HepG2 (cell line): ENCODE data around the gene ZNF524. TPM values are rescaled to one million over a fixed set of nuclear protein-coding genes. Genes with fewer than 3 reads are reported as not detected.

Experiments used
- CEBPB ChIP-seq: IDR thresholded peaks from 2 replicates; pipeline ENCODE4 v1.6.1; 2011; ENCODE audit warnings: low read depth, low read length, improper control_type of control experiment, borderline replicate concordance
- CEBPG ChIP-seq: IDR thresholded peaks from 2 replicates; pipeline ENCODE4 v1.6.1; 2016
- ELF3 ChIP-seq: IDR thresholded peaks from 2 replicates; pipeline ENCODE4 v1.6.1; 2016; ENCODE audit warnings: missing genetic modification reagents, missing compliant biosample characterization
- HMGXB4 ChIP-seq, 2 experiments: sonication (generic) in 1 of 2; formaldehyde crosslinking in 1 of 2; IDR thresholded peaks; 2 replicates each; pipeline versions ENCODE4 v1.4.0 to v1.6.1; 2018 to 2020; ENCODE audit warnings: missing genetic modification reagents in 2 of 2, borderline replicate concordance in 1 of 2, low read depth in 1 of 2, mild to moderate bottlenecking in 1 of 2, missing biosample characterization in 1 of 2
- KDM3A ChIP-seq: IDR thresholded peaks from 2 replicates; pipeline ENCODE4 v1.6.1; 2018; ENCODE audit warnings: low read depth, missing compliant biosample characterization
- MAFF ChIP-seq: IDR thresholded peaks from 2 replicates; pipeline ENCODE4 v1.6.1; 2011; ENCODE audit warnings: low read depth, low read length, improper control_type of control experiment
- MBNL3 ChIP-seq: fragments of 250-450 bp; sonication (Bioruptor Pico); conservative IDR thresholded peaks from 2 replicates; pipeline ENCODE4 v1.8.0; 2022; ENCODE audit warnings: mild to moderate bottlenecking, inconsistent platforms
- MIER3 ChIP-seq: IDR thresholded peaks from 2 replicates; pipeline ENCODE4 v1.6.1; 2016; ENCODE audit warnings: missing compliant biosample characterization, borderline replicate concordance
- NFKBIZ ChIP-seq: IDR thresholded peaks from 2 replicates; pipeline ENCODE4 v1.6.1; 2018; ENCODE audit warnings: missing genetic modification reagents, missing compliant biosample characterization
- PHF21A ChIP-seq: sonication (generic); formaldehyde crosslinking; IDR thresholded peaks from 2 replicates; pipeline ENCODE4 v1.5.0; 2020; ENCODE audit warnings: mild to moderate bottlenecking, missing genetic modification reagents
- SCMH1 ChIP-seq: sonication (generic); formaldehyde crosslinking; IDR thresholded peaks from 2 replicates; pipeline ENCODE4 v1.9.0; 2021; ENCODE audit warnings: missing genetic modification reagents, mild to moderate bottlenecking, borderline replicate concordance
- TEAD3 ChIP-seq: optimal IDR thresholded peaks from 2 replicates; pipeline ENCODE3; 2016; ENCODE audit warnings: borderline replicate concordance
- ZNF460 ChIP-seq: sonication (generic); formaldehyde crosslinking; IDR thresholded peaks from 2 replicates; pipeline ENCODE4 v1.5.1; 2020; ENCODE audit warnings: missing genetic modification reagents, mild to moderate bottlenecking, borderline replicate concordance
- polyA plus RNA-seq, 8 experiments: library from polyadenylated mRNA; depleted of rRNA in 3 of 8; stranded (reverse) in 7 of 8; unstranded in 1 of 8; fragments of >200 nt; fragmentation: Illumina TruSeq in 4 of 8; extraction: Trizol in 4 of 8; gene quantifications; 2 replicates each; pipeline versions ENCODE4 v1.2.1 to v1.2.3, GENCODE V29; 2011 to 2016; ENCODE audit warnings: low read depth in 4 of 8, missing spikeins in 1 of 8, mixed read lengths in 1 of 8; ENCODE audit not compliant: insufficient read depth in 1 of 8
- total RNA-seq, 5 experiments: library from RNA; depleted of rRNA; stranded (reverse); fragments of >200 nt; fragmentation: Illumina TruSeq; extraction: Trizol; gene quantifications; 2 replicates each; pipeline ENCODE4 v1.2.3, GENCODE V29; 2016; ENCODE audit warnings: low read depth in 1 of 5
- TF ChIP-seq, protein P1 (sequence below): sonication (generic); formaldehyde crosslinking; IDR thresholded peaks from 2 replicates; pipeline ENCODE4 v1.4.0; 2020; ENCODE audit warnings: missing genetic modification reagents
- TF ChIP-seq, protein P2 (sequence below): sonication (generic); formaldehyde crosslinking; IDR thresholded peaks from 2 replicates; pipeline ENCODE4 v1.9.0; 2021; ENCODE audit warnings: missing genetic modification reagents, borderline replicate concordance
- TF ChIP-seq, protein P3 (sequence below): sonication (generic); formaldehyde crosslinking; IDR thresholded peaks from 2 replicates; pipeline ENCODE4 v1.8.0; 2022; ENCODE audit warnings: mild to moderate bottlenecking, missing genetic modification reagents, borderline replicate concordance
- TF ChIP-seq, protein P4 (sequence below): sonication (generic); formaldehyde crosslinking; IDR thresholded peaks from 2 replicates; pipeline ENCODE4 v1.8.1; 2023; ENCODE audit warnings: mild to moderate bottlenecking, missing genetic modification reagents

The ZNF524 gene
- total and polyA plus RNA-seq, 2 of the 13 experiments (the other 11 are each of a cell fraction or from before 2014, with no cell fraction given): 3.2 to 4.6 TPM

DNA sequence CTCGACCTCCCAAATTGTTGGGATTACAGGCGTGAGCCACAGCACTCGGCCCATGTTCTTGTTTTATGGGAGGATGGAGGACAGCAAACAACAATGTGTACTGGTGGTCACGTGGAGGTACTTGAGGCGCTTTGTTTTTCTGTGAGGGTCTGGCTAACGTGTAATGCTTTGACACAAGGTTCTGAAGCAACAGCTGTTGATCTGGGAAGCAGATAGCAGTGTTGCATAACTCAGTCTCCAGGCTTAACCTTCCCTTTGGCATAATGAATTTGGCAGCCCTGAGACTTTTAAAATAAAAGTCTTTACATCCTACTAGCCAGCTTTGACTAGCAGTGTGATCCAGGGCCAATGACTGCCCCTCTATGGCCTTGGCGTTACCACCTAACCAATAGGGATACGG lies 33.8 kb downstream of the ZNF524 start (continued):
- TF ChIP-seq HMGXB4 (CRISPR knock-in tag; IDR thresholded peaks at IDR 0.05; ENCODE audit: borderline replicate concordance in 1 of 2, low read depth in 1 of 2) (no peak), CEBPG (peak; percentile 37; the same call in 1 of the 2 replicates), MBNL3 (CRISPR knock-in tag) (no peak), SCMH1 (CRISPR knock-in tag) (no peak), KDM3A (no peak), ZNF460 (CRISPR knock-in tag) (no peak; the same call in 1 of the 2 replicates), CEBPB (peak; percentile 59), TEAD3 (CRISPR knock-in tag) (peak; percentile 34), ELF3 (CRISPR knock-in tag) (no peak), NFKBIZ (CRISPR knock-in tag) (no peak), MIER3 (no peak), MAFF (no peak), PHF21A (no peak)
- TF ChIP-seq, protein P1, sequence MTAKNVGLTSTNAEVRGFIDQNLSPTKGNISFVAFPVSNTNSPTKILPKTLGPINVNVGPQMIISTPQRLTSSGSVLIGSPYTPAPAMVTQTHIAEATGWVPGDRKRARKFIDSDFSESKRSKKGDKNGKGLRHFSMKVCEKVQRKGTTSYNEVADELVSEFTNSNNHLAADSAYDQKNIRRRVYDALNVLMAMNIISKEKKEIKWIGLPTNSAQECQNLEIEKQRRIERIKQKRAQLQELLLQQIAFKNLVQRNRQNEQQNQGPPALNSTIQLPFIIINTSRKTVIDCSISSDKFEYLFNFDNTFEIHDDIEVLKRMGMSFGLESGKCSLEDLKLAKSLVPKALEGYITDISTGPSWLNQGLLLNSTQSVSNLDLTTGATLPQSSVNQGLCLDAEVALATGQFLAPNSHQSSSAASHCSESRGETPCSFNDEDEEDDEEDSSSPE (CRISPR knock-in tag): no peak
- TF ChIP-seq, protein P2, sequence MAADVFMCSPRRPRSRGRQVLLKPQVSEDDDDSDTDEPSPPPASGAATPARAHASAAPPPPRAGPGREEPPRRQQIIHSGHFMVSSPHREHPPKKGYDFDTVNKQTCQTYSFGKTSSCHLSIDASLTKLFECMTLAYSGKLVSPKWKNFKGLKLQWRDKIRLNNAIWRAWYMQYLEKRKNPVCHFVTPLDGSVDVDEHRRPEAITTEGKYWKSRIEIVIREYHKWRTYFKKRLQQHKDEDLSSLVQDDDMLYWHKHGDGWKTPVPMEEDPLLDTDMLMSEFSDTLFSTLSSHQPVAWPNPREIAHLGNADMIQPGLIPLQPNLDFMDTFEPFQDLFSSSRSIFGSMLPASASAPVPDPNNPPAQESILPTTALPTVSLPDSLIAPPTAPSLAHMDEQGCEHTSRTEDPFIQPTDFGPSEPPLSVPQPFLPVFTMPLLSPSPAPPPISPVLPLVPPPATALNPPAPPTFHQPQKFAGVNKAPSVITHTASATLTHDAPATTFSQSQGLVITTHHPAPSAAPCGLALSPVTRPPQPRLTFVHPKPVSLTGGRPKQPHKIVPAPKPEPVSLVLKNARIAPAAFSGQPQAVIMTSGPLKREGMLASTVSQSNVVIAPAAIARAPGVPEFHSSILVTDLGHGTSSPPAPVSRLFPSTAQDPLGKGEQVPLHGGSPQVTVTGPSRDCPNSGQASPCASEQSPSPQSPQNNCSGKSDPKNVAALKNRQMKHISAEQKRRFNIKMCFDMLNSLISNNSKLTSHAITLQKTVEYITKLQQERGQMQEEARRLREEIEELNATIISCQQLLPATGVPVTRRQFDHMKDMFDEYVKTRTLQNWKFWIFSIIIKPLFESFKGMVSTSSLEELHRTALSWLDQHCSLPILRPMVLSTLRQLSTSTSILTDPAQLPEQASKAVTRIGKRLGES: no peak
- TF ChIP-seq, protein P3, sequence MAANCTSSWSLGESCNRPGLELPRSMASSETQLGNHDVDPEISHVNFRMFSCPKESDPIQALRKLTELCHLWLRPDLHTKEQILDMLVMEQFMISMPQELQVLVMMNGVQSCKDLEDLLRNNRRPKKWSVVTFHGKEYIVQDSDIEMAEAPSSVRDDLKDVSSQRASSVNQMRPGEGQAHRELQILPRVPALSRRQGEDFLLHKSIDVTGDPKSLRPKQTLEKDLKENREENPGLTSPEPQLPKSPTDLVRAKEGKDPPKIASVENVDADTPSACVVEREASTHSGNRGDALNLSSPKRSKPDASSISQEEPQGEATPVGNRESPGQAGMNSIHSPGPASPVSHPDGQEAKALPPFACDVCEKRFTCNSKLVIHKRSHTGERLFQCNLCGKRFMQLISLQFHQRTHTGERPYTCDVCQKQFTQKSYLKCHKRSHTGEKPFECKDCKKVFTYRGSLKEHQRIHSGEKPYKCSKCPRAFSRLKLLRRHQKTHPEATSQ (CRISPR knock-in tag): no peak
- TF ChIP-seq, protein P4, sequence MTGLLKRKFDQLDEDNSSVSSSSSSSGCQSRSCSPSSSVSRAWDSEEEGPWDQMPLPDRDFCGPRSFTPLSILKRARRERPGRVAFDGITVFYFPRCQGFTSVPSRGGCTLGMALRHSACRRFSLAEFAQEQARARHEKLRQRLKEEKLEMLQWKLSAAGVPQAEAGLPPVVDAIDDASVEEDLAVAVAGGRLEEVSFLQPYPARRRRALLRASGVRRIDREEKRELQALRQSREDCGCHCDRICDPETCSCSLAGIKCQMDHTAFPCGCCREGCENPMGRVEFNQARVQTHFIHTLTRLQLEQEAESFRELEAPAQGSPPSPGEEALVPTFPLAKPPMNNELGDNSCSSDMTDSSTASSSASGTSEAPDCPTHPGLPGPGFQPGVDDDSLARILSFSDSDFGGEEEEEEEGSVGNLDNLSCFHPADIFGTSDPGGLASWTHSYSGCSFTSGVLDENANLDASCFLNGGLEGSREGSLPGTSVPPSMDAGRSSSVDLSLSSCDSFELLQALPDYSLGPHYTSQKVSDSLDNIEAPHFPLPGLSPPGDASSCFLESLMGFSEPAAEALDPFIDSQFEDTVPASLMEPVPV (CRISPR knock-in tag): no peak
